ENCODE measurements around the gene GNG4. TPM values are rescaled to one million over a fixed set of nuclear protein-coding genes. Genes with fewer than 3 reads are reported as not detected.

GNG4 gene
- total RNA-seq, 2 donors from 2014 or later, result not detected

DNA sequence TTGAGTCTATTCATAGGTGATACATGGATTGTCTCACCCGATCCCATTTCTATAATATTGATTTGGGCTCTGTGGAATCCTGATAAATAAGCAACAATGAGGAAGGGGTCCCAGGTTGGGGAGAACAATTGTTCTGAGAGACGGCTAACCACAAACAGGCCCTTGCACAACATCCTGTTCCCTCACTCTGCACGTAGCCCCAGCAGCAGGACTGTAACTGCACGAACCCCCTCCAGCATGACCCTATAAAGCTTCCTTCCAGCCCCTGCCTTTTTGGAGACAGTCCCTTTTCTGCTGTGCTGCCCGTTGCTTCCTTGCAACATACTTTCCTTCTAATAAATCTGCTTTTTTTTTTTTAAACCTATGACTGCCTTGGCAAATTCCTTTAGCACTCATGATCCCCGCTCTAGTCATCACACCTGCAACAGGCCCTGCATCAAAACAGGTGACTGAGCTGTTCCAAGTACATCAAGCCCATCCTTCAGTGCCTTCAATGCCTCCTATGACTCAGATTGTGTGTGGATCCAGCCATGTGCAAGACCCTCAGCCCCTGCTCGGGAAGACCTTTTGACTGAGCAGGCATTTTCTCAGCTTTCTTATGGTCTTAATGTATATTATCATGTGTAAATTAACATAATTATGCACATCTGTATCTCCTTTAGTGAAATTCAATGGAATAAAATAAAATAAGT, 81.6 kb downstream of the GNG4 start:
- Histone ChIP-seq H3K27me3 (no peaks in the 10 kb centered on the region), H3K4me3 (no peak overlapping the region), H3K9me3 (no peaks in the 10 kb centered on the region), H3K27ac (no peak overlapping the region), H3K36me3 (no peaks in the 10 kb centered on the region), H3K4me1 (no peaks in the 10 kb centered on the region)
- TF ChIP-seq, protein P1, sequence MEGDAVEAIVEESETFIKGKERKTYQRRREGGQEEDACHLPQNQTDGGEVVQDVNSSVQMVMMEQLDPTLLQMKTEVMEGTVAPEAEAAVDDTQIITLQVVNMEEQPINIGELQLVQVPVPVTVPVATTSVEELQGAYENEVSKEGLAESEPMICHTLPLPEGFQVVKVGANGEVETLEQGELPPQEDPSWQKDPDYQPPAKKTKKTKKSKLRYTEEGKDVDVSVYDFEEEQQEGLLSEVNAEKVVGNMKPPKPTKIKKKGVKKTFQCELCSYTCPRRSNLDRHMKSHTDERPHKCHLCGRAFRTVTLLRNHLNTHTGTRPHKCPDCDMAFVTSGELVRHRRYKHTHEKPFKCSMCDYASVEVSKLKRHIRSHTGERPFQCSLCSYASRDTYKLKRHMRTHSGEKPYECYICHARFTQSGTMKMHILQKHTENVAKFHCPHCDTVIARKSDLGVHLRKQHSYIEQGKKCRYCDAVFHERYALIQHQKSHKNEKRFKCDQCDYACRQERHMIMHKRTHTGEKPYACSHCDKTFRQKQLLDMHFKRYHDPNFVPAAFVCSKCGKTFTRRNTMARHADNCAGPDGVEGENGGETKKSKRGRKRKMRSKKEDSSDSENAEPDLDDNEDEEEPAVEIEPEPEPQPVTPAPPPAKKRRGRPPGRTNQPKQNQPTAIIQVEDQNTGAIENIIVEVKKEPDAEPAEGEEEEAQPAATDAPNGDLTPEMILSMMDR (IDR thresholded peaks at IDR 0.05), result no peak
- DNase-seq (ENCODE audit: low spot score), result no peak

DNA sequence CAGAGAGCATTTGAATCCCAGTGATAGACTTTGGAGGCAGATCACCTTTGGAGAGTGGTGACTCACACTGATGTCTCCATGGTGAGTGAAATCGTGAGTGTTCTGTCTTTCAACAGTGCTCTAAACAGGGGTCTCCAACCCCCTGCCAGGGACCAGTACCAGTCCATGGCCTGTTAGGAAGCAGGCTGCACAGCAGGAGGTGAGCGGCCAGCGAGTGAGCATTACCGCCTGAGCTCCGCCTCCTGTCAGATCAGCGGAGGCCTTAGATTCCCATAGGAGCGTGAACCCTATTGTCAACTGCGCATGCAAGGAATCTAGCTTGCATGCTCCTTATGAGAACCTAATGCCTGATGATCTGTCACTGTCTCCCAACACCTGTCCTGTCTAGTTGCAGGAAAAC, 83.5 kb downstream of the GNG4 start:
- Histone ChIP-seq H3K36me3 (no peaks in the 10 kb centered on the region), H3K9me3 (peaks cover 0 to 9% of the 10 kb centered on the region in 2 donors)
- TF ChIP-seq, protein P1 (IDR thresholded peaks at IDR 0.05), result no peak

DNA sequence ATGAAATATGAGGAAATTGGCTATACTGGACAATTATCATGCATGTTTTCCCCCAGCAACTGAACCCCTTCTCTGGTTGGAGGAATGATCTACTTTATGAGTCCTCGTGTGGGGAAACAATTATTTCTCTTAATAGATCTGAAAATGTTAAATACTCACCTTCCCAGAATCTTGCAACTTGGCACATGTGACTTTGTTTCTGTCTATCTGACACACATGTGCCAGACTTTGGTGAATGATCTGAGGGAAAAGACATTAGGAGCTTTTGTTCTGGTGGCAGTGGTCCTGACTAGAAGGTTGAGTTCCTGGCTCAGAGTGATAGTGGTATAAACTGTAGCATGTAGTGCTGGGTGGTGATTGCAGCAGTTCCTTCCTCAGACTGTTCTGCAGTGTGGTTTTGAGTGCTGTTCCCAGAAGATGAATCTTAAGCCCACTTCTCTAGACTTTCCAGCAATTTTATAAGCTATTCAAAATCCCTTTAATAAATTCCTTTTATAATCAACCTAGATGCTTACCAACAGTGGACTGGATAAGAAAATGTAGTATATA, 86.0 kb downstream of the GNG4 start:
- TF ChIP-seq, protein P1 (IDR thresholded peaks at IDR 0.05), result no peak
- no peaks in the 10 kb centered on the region for H3K36me3 ChIP-seq
- H3K27ac ChIP-seq, result no peak overlapping the region
- peaks cover 0 to 9% of the 10 kb centered on the region in 2 donors for H3K9me3 ChIP-seq
- H3K4me1 ChIP-seq, result no peaks in the 10 kb centered on the region
- H3K27me3 ChIP-seq, result no peaks in the 10 kb centered on the region
- no peak overlapping the region for H3K4me3 ChIP-seq
- DNase-seq (ENCODE audit: low spot score), result no peak

More for the DNA sequence above, 83.5 kb downstream of the GNG4 start:
- Histone ChIP-seq H3K4me3 (no peak overlapping the region), H3K27ac (no peak overlapping the region), H3K4me1 (no peaks in the 10 kb centered on the region), H3K27me3 (no peaks in the 10 kb centered on the region)
- DNase-seq (ENCODE audit: low spot score), result no peak

DNA sequence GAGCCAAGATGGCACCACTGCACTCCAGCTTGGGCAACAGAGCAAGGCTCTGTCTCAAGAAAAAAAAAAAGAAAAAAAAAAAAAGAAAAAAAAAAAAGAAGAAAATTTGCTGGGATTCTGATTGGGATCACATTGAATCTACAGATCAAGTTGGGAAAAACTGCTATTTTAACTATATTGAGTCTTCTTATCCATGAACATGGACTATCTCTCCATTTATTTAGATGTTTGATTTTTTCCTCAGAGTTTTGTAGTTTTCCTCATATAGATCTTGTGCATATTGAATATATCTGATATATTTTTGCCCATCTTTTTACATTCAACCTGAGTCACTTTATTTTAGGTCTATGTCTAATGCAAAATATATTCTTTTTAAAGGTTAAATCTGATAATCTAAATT, 87.0 kb downstream of the GNG4 start:
- Histone ChIP-seq H3K4me3 (no peak overlapping the region), H3K9me3 (peaks cover 0 to 9% of the 10 kb centered on the region in 2 donors), H3K27ac (no peak overlapping the region), H3K36me3 (no peaks in the 10 kb centered on the region), H3K27me3 (no peaks in the 10 kb centered on the region), H3K4me1 (no peaks in the 10 kb centered on the region)
- TF ChIP-seq, protein P1 (IDR thresholded peaks at IDR 0.05), result no peak
- no peak for DNase-seq (ENCODE audit: low spot score)

DNA sequence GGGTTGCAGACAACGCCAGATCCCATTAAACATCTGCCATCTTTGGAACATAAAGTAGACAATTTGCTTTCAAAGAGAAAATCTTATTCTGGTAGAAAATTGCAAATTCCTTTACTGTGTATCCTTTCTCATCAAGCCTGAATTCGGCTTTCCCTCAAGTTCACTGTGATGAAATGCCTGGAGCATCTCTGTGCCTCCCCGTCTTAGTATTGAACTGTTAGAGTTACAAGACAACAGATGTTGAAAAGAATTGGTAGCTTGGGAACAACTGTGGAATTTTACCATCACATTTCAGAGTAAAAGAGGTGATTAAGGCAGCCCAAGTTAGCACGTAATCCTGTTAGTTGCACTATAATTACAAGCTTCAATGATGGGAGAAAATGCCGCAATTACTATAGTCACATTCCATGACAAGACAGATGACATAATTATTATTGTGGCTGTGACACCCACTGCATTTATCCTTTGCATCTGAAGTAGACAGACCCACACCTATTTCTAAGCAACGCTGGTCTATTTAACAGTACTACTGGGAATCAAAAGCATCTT, 90.9 kb downstream of the GNG4 start:
- Histone ChIP-seq H3K4me3 (no peak overlapping the region), H3K36me3 (no peaks in the 10 kb centered on the region), H3K27ac (no peak overlapping the region), H3K9me3 (peaks cover 0 to 9% of the 10 kb centered on the region in 2 donors), H3K27me3 (no peaks in the 10 kb centered on the region), H3K4me1 (no peaks in the 10 kb centered on the region)
- DNase-seq (ENCODE audit: low spot score), result no peak
- TF ChIP-seq, protein P1 (IDR thresholded peaks at IDR 0.05), result no peak

Data from right atrium auricular region (tissue), 2 donors.